NCI-H1694 (cell line): ENCODE measurements around the gene CCDC184.

Experiments
- DNase-seq: peaks from one replicate; lab custom pipeline; 2025; lab: John Stamatoyannopoulos, UW

Gene CCDC184

DNA sequence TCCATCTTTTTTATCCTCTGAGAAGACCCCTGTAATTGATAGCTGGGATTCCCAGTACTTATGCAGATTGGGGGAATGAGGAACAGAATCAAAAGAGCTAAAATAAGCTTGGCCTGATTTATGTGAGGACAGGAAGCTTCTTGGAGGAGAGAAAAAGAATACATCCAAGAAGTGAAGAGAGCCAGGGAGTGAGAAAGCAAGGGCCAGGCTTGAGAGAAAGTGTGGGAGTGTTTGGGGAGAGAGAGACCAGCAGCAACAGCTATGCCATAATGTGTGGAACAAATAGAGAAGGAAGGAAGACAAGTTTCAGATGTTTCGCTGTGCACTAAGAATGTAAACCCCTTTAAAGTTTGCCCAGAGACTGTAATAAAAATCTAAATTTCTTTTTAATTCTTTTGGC, 4.0 kb upstream of the CCDC184 start:
- DNase-seq: no peak

DNA sequence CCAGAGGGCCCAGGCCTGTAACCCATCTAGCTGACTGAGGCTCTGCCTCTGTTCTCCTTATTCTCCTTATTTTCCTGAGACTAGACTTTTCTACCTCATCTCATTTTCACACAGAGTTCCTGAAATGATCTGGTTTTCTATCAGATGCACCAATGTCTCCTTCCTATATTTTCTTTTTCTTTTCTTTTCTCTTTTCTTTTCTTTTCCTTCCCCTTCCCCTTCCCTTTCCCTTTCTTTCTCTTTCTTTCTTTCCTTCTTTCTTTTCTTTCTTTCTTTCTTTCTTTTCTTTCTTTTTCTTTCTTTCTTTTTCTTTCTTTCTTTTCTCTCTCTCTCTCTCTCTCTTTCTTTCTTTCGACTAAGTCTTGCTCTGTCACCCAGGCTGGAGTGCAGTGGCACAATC, 3.0 kb upstream of the CCDC184 start:
- DNase-seq: no peak

DNA sequence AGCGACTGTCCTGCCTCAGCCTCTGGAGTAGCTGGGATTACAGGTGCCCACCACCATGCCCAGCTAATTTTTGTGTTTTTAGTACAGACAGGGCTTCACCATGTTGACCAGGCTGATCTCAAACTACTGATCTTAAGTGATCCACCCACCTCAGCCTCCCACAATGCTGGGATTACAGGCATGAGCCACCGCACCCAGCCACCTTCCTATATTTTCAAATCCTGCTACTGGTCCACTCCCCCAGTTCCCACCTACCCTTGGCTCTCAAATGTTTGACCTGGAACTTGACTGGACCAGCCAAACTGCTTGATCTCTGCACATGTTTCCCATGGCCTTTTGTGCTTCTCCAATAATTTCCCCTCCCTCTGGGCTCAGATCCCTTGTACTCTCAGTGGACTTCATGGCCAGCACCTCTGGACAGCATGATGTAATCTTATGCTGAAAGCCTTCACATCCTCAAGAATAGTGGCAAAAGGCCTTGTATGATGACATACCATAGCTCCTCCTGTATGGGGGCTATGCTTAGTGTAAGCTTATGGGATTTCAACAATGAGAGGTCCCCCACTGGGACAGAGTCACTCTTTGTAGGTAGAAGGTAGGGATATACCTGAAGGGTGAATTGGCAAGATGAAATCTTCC, 2.5 kb upstream of the CCDC184 start:
- DNase-seq: no peak

DNA sequence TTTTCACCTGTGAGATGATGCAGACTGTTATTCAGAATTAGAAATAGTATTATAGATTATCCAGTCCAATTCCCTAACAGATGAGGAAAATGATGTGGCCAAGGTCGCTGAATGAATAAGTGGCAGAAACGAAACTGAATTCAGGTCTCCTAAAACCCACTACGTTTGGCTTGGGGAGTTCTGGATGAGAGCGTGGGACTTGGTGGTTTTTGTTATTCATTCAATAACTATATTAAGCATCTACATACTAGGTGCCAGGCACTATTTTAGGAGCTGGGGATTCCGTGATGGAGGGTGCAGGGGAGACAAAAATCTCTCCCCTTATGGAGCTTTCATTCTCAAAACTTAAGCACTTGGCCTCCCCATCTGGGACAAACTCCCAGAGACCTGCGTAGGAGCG, 813 bp upstream of the CCDC184 start:
- DNase-seq: no peak

DNA sequence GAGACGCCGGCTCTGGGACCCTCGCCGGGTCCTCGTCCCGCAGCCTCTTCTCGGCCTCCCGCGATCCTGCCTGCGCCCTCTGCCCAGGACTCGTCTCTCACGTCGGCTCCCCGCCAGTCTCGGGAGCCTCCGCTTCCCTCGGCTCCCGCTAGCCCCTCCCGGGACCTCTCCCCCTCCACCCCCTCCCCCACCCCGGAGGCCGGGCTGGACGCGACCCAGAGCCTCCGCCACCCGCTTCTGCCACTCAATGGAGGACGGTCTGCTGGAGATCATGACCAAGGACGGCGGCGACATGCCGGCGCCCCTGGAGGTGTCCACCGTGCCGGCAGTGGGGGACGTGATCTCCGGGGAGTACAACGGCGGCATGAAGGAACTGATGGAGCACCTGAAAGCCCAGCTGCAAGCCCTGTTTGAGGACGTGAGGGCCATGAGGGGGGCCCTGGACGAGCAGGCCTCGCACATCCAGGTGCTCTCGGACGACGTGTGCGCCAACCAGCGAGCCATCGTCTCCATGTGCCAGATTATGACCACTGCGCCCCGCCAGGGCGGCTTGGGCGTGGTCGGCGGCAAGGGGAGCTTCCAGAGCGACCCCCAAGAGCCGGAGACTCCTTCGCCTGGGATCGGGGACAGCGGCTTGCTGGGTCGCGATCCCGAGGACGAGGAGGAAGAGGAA, 568 bp downstream of the CCDC184 start:
- DNase-seq: no peak

DNA sequence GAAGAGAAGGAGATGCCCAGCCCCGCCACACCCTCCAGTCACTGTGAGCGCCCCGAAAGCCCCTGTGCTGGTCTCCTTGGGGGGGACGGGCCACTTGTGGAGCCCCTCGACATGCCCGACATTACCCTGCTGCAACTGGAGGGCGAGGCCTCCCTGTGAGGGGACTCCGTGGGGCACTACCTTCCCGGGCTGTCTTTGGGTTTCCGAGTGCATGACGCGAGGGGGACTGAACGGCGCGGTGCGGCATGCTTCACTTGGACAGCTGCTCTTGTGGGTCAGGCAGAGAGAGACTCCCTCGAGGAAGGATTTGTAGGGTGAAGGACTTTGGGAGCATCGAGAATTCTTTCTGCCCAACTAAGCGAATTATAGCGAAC, 1.1 kb downstream of the CCDC184 start:
- DNase-seq: no peak

DNA sequence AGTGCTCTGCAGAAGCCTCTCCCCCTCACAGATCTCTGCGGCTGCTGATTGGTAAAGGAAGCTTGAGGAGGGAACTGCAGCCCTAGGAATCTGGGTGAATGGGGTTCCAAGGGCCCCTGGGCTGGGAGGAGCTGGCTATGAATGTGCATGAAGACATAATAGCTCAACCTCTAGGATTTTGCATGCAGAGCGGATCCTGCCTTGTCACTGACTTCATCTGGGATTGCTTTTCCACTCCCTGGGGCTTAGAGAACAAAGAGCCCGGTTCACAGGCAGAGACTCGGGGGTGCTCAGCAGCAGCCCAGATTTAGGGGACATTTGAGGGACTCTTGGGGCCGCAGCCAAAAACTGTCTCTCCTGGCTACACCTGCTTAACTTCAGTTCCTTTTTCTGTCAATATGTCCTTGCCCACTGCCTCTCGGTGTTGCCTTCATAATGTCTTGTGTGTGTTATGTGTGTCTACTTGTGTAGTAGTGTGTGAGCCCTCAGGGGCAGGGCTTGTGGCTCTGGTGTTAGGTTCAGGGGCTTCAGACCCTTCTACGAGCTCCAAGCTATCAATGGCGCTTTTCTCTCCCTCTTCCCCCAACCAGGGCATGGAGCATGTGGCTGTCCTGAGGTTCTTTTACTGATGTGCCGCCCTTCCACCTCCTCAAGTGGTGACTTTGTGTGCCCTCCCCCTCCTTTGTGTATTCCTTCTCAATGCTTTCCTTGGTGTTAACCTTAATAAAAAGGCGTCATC, 1.9 kb downstream of the CCDC184 start:
- no peak for DNase-seq

DNA sequence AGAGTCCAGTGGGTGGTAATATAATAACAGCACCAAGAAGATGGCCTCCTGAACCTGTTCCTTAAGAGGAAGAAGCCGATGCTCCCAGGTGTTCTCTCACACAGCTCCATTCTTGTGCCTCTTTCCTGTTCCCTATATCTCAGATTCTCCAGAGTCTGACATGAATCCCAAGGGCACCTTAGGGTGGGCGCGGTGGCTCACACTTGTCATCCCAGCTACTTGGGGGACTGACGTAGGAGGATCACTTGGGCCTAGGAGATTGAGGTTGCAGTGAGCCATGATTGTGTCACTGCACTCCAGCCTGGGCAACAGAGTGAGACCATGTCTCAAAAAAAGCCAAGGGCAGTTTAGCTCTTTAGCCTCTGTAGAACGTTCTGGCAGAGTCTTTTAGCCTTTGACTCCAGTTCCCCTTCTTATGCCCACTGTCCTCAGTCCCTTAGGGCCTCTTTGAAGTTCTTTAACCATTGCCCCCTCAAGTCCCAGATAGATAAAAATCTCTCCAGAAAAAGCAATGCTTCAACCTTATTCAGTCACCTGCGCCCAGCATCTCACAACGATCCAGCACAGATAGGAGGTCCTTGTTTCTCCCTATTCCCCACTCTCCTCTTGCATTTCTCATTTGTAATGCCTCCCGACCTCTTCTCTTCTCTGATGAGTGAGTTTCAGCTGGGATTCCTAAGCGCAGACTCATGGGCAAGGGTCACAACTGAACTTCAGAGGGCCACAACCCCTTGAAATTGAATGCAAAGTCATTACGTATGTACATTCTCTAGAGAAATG, 4.7 kb downstream of the CCDC184 start:
- no peak for DNase-seq

DNA sequence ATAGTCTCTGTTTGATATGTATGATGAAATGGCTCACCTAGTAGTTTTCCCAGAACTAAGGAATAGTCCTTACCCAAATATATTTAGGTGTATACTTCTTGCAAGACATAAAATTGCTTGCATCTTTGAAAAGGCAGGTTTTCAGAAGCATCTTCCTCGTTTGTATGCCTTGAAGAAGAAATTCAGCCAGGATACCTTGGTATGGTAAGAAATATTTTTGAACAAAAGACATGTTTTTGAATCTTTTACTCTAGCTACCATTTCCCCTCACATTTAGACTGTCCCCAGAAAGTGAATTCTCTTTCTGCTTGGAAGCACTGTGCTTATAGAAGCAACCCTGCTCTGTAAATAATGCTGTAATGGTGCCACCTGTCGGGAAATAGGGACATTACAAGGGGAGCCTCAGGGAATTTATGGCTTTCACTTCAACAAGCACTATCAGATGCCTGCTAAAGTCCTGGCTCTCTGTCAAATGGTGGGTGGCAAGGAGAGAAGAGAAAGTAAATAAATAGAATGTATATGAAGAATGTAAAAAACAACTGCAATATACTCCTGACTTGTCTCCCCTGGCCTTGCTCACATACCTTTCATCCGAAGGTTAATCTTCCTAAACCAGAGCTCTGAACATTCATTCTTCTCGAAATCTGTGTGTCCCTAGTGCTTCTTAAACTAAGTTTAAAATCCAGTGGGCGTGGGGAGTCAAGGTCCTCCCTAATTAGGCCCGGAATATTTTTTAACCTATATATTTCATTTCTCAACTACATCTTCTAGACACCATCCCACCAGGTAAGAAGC, 6.1 kb downstream of the CCDC184 start:
- DNase-seq: peak; percentile 68

DNA sequence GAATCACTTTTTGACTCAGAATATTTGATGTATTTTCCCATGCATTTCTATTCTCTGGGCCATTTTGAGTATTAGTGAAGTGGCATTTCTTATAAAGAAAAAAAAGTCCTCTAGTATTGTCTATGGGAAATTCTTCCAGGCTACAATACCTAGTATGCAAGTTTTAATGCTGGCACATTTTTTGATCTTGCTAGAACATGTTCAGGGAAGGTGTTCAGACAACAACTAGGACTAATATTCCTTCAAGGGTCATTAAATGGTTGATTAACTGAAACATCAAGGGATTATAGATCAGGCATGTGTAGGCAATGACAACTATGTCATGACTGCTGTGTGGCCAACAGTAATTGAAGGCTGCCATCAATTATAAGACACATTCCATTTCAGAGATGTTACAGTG, 7.7 kb downstream of the CCDC184 start:
- DNase-seq: no peak

DNA sequence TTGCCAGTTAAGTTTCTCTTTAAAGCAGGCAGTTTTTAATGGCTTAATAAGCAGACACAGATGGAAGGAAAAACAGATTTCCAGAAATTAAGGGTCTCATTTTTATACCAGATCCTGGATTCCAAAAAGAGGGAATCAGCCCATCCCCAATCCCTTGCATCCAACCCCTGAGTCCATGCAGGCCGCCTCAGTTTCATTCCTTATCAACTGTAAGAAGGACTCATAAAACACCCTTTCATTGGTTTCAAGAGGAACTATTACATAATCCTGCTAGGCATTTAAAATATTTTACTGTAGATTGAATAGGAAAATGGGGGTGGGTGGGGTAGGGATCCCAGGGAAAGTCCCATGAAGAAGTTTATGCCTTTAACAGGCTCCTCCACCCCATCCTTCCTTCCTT, 9.4 kb downstream of the CCDC184 start:
- no peak for DNase-seq

DNA sequence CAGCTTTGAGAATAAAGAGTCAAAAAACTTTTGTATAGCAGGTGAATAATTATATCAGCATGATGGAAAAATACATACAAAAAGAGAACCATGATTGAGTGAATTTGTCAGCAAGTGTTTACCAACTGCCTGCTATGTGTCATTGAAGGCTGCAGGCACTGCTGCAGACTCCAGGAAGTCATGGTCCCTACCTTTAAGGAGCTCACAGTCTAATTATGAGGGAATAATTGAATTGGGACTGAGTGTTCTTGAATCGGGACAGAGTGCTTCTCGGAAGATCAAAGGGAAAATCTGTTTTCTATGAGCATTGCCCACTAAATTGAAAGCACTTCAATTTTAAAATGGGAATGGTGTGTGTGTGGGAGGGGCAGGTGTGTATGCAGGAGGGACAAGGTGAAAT, 10.2 kb downstream of the CCDC184 start:
- no peak for DNase-seq

DNA sequence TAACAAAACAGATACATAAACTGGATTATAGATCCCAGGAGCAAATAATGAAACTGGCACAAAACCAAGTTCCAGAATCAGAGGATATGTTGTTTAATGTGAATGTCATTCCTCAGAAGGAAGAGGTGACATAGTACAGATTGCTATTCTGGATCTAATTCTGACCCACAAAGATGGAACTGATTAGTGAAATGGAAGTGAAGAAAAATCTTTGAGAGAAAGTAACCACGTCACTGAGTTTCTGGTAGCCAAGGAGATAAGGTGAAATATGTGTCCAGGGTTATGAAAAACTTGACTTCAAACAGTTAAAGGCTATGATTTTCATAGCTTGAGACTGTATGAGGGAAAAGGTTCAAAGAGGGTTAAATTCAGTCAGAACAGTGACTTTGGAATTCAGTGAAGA, 11.4 kb downstream of the CCDC184 start:
- DNase-seq: no peak

DNA sequence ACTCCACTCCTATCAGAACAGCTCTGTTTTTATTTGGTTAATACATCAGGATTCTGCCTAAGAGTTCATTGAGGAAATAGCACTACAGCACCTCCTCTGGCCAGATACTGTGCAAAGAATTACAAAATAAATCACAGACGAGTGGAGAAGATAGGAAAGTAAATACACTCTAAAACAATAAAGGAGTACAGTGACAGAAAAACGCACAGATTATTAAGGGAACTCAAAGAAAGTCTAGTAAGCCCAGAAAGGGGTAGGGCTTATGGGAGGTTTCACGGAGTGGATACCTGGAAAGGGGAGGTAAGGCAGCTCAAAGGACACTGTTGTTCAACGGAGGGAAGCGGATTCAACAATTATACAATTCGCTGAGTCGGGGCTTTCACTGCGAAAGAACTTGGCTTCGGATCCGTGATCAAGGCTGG, 14.1 kb downstream of the CCDC184 start:
- no peak for DNase-seq

DNA sequence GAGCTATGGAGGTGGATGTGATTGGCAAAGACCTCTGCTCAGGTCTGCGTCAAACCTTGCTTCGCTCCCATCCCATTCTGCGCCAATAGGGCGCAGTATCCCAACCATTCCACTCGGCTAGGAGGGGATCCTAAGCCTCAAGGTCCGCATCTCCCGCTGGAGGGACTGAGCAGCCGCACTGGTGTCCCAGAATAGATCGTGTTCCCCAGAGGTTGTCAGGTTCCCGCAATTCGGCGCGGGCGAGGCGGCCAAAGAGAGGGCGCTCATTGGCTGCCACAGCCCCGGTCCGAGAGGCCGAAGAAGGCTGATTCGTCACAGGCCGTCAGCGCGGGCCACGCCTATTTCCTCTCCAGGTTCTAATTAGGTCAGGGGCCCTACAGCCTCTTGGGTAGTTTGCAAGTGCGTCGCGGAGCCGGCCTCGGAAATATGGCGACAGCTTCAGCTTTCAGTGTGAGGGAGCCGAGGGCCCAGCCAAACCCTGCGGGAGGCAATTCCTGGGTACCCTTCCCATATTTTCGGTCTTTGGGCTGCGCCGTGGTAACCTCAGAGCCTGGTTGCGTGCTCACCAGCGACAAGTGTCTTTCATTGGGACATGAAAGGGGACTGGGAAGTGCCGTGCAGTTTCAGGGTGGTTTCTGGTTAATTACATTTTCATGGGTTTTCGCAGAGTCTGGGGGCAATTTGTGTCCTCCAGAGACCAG, 14.7 kb downstream of the CCDC184 start:
- DNase-seq: no peak

DNA sequence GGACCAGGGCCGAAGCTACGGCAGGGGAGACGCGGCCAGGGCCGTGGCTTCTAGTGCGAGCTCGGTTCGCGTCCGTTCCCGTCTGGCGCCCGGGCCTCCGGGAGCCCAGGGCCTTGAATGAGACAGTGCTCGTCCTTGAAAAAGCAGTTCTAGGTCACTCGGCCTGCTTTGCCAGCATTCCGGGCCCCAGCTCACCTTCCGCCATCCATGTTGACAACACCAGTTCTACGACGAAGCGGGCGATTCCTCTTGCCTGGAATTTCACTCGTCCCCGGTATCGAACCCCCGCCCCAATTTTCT, 15.2 kb downstream of the CCDC184 start:
- no peak for DNase-seq

DNA sequence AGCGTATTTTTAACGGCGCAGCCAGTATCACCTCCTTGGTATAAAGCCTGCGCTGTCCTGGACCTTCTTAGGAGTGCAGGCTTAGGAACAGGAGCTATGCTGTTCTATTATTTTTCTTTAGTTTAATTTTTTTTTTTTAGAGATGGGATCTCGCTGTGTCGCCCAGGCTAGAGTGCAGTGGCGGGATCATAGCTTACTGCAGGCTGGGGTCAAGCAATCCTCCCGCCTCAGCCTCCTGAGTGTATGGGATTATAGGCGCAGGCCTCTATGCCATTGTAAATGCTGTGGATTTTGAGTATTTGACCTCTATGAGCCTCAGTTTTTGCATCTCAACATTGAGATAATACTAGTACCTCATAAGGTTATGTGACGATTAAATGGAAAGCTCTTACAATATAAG, 15.5 kb downstream of the CCDC184 start:
- DNase-seq: no peak

DNA sequence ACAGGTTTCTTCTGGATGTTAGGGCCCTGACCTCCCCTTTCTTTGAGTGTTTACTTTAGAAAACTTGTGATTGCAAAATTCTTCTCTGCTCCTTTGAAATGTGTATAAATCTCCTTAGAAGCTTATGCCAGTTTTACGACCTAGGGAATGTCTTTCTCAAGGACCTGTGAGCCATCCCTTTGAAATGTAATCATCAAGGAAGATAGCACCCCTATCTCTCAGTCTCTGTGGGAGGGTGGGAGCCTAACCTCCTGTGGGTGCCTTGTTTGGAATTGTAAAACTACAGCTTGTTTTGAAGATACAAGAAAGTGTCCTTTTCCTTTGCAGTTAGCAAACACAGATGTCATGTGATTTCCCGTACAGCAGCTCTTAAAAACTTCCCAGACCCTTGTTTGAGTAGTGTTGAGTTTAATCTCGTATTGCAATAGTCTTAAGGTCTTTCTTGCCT, 16.4 kb downstream of the CCDC184 start:
- DNase-seq: no peak

DNA sequence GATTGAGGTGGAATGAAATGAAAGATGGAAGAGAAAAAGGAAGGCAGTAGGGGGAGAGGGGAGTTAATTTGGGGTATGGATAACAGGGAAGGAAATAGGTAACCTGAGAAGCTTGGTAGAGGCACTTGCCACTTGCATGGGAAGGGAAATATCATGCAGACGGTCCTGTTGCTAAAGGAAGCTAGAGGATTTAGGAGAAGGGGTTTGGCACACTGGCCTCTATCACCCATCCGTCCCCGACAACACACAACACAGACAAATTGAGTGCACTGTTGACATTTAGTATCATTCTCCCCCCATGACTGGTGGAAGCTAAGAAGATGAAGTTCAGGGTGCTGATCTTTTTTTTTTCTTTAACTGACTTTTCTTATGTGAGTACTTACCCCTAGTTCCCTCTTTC, 17.6 kb downstream of the CCDC184 start:
- DNase-seq: no peak

DNA sequence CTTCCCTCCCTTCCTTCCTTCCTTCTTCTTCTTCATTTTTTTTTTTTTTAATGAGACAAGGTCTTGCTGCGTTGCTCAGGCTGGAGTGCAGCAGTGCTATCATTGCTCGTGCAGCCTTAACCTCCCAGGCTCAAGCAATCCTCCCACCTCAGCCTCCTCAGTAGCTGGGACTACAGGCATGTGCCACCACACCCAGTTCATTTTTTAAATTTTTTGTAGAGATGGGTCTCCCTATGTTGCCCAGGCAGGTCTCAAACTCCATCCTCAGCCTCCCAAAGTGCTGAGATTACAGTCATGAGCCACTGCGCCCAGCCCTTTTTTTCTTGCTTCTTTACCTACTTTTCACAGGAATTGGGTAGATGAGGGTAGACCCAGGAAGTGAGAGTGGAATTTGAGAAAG, 18.1 kb downstream of the CCDC184 start:
- no peak for DNase-seq

DNA sequence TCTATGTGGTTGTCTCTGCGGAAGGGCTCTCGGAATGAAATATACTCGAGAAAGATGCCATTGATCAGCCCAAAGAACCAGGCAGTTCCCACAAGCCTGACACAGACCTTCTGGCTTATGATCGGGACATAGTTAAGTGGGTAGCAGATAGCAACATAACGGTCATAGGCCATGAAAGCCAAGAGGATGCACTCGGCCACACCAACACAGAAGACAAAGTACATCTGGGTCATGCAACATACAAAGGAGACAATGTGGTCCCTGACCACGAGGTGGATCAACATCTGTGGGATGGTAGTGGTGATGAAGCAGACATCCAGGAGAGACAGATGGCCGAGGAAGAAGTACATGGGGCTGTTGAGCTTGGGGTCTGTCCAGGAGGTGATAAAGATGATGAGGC, 19.3 kb downstream of the CCDC184 start:
- DNase-seq: no peak
